GM23338 (cell line): Measurements from ENCODE around the gene LEKR1.

Source experiments
- CREB1 ChIP-seq: fragments of 250-450 bp; sonication (Bioruptor Pico); IDR thresholded peaks from 2 replicates; pipeline ENCODE4 v1.5.0; 2020; ENCODE audit warnings: low read depth, mild to moderate bottlenecking, moderate library complexity
- EZH2 ChIP-seq: fragments of 200-600 bp; sonication (generic); IDR thresholded peaks from one replicate; pipeline ENCODE4 v1.8.0; 2017; ENCODE audit warnings: antibody characterized with exemption, mild to moderate bottlenecking, low read depth; ENCODE audit not compliant: unreplicated experiment
- EZH2phosphoT487 ChIP-seq: fragments of 200-600 bp; sonication (generic); IDR thresholded peaks from one replicate; pipeline ENCODE4 v1.8.1; 2018; ENCODE audit warnings: antibody characterized with exemption; ENCODE audit not compliant: unreplicated experiment
- JUNB ChIP-seq: IDR thresholded peaks from one replicate; pipeline ENCODE4 v1.6.1; 2016; ENCODE audit warnings: antibody characterized with exemption; ENCODE audit not compliant: unreplicated experiment
- NANOG ChIP-seq: IDR thresholded peaks from 2 replicates; pipeline ENCODE4 v1.6.1; 2016; ENCODE audit warnings: antibody characterized with exemption, borderline replicate concordance
- POLR2AphosphoS5 ChIP-seq: IDR thresholded peaks from 2 replicates; pipeline ENCODE4 v1.6.1; 2016; ENCODE audit warnings: antibody characterized with exemption, low read depth
- STAT1 ChIP-seq: IDR thresholded peaks from one replicate; pipeline ENCODE4 v1.6.1; 2016; ENCODE audit warnings: antibody characterized with exemption; ENCODE audit not compliant: unreplicated experiment
- ZNF114 ChIP-seq: fragments of 250-450 bp; sonication (Bioruptor Pico); IDR thresholded peaks from 2 replicates; pipeline ENCODE4 v1.5.0; 2020; ENCODE audit warnings: mild to moderate bottlenecking, moderate library complexity
- TF ChIP-seq, protein P1 (sequence below), 2 experiments: fragments of 200-600 bp in 1 of 2; sonication (generic) in 1 of 2; conservative IDR thresholded peaks; 2 replicates each; pipeline versions ENCODE4 v1.5.1 to v1.6.1; 2016 to 2017; ENCODE audit warnings: antibody characterized with exemption in 2 of 2, low read depth in 2 of 2, mild to moderate bottlenecking in 2 of 2, moderate library complexity in 1 of 2
- TF ChIP-seq, protein P2 (sequence below): IDR thresholded peaks from one replicate; pipeline ENCODE4 v1.6.1; 2018; ENCODE audit warnings: antibody characterized with exemption; ENCODE audit not compliant: unreplicated experiment
- TF ChIP-seq, protein P3 (sequence below): IDR thresholded peaks from 2 replicates; pipeline ENCODE4 v1.6.1; 2016; ENCODE audit warnings: antibody characterized with exemption
- TF ChIP-seq, protein P4 (sequence below): fragments of 250-450 bp; sonication (Bioruptor Pico); IDR thresholded peaks from 2 replicates; pipeline ENCODE4 v1.5.0; 2020; ENCODE audit warnings: mild to moderate bottlenecking, moderate library complexity

DNA sequence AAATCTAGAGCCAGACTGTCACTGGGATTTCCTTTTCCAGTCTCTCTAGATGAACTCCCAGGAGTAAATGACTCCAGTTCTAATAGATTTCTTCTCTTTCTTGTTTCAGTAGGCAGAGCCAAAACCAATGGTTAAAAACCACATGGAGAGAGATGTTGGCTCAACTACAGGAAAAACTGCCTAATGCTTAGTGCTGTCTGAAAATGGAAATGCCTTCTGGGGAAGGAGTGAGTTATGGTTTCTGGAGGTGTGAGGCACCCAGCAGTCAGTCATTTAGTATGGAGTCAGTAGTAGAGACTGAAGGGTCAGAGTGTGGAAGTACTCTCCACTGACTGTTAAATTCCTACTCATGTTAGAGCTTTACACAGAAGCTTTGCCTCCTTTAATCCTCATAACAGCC is 197.1 kb downstream of the LEKR1 start:
- TF ChIP-seq, protein P1, sequence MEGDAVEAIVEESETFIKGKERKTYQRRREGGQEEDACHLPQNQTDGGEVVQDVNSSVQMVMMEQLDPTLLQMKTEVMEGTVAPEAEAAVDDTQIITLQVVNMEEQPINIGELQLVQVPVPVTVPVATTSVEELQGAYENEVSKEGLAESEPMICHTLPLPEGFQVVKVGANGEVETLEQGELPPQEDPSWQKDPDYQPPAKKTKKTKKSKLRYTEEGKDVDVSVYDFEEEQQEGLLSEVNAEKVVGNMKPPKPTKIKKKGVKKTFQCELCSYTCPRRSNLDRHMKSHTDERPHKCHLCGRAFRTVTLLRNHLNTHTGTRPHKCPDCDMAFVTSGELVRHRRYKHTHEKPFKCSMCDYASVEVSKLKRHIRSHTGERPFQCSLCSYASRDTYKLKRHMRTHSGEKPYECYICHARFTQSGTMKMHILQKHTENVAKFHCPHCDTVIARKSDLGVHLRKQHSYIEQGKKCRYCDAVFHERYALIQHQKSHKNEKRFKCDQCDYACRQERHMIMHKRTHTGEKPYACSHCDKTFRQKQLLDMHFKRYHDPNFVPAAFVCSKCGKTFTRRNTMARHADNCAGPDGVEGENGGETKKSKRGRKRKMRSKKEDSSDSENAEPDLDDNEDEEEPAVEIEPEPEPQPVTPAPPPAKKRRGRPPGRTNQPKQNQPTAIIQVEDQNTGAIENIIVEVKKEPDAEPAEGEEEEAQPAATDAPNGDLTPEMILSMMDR (conservative IDR thresholded peaks at IDR 0.05; ENCODE audit: low read depth in 2 of 2): no peak
- no peak for TF ChIP-seq POLR2AphosphoS5
- TF ChIP-seq, protein P2, sequence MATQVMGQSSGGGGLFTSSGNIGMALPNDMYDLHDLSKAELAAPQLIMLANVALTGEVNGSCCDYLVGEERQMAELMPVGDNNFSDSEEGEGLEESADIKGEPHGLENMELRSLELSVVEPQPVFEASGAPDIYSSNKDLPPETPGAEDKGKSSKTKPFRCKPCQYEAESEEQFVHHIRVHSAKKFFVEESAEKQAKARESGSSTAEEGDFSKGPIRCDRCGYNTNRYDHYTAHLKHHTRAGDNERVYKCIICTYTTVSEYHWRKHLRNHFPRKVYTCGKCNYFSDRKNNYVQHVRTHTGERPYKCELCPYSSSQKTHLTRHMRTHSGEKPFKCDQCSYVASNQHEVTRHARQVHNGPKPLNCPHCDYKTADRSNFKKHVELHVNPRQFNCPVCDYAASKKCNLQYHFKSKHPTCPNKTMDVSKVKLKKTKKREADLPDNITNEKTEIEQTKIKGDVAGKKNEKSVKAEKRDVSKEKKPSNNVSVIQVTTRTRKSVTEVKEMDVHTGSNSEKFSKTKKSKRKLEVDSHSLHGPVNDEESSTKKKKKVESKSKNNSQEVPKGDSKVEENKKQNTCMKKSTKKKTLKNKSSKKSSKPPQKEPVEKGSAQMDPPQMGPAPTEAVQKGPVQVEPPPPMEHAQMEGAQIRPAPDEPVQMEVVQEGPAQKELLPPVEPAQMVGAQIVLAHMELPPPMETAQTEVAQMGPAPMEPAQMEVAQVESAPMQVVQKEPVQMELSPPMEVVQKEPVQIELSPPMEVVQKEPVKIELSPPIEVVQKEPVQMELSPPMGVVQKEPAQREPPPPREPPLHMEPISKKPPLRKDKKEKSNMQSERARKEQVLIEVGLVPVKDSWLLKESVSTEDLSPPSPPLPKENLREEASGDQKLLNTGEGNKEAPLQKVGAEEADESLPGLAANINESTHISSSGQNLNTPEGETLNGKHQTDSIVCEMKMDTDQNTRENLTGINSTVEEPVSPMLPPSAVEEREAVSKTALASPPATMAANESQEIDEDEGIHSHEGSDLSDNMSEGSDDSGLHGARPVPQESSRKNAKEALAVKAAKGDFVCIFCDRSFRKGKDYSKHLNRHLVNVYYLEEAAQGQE: no peak
- no peak for TF ChIP-seq EZH2
- TF ChIP-seq EZH2phosphoT487: no peak
- TF ChIP-seq, protein P3, sequence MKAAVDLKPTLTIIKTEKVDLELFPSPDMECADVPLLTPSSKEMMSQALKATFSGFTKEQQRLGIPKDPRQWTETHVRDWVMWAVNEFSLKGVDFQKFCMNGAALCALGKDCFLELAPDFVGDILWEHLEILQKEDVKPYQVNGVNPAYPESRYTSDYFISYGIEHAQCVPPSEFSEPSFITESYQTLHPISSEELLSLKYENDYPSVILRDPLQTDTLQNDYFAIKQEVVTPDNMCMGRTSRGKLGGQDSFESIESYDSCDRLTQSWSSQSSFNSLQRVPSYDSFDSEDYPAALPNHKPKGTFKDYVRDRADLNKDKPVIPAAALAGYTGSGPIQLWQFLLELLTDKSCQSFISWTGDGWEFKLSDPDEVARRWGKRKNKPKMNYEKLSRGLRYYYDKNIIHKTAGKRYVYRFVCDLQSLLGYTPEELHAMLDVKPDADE: no peak
- no peak for TF ChIP-seq CREB1 (CRISPR knock-in tag)
- TF ChIP-seq NANOG: no peak
- TF ChIP-seq STAT1: no peak
- TF ChIP-seq JUNB: no peak
- TF ChIP-seq ZNF114 (CRISPR knock-in tag): no peak
- TF ChIP-seq, protein P4, sequence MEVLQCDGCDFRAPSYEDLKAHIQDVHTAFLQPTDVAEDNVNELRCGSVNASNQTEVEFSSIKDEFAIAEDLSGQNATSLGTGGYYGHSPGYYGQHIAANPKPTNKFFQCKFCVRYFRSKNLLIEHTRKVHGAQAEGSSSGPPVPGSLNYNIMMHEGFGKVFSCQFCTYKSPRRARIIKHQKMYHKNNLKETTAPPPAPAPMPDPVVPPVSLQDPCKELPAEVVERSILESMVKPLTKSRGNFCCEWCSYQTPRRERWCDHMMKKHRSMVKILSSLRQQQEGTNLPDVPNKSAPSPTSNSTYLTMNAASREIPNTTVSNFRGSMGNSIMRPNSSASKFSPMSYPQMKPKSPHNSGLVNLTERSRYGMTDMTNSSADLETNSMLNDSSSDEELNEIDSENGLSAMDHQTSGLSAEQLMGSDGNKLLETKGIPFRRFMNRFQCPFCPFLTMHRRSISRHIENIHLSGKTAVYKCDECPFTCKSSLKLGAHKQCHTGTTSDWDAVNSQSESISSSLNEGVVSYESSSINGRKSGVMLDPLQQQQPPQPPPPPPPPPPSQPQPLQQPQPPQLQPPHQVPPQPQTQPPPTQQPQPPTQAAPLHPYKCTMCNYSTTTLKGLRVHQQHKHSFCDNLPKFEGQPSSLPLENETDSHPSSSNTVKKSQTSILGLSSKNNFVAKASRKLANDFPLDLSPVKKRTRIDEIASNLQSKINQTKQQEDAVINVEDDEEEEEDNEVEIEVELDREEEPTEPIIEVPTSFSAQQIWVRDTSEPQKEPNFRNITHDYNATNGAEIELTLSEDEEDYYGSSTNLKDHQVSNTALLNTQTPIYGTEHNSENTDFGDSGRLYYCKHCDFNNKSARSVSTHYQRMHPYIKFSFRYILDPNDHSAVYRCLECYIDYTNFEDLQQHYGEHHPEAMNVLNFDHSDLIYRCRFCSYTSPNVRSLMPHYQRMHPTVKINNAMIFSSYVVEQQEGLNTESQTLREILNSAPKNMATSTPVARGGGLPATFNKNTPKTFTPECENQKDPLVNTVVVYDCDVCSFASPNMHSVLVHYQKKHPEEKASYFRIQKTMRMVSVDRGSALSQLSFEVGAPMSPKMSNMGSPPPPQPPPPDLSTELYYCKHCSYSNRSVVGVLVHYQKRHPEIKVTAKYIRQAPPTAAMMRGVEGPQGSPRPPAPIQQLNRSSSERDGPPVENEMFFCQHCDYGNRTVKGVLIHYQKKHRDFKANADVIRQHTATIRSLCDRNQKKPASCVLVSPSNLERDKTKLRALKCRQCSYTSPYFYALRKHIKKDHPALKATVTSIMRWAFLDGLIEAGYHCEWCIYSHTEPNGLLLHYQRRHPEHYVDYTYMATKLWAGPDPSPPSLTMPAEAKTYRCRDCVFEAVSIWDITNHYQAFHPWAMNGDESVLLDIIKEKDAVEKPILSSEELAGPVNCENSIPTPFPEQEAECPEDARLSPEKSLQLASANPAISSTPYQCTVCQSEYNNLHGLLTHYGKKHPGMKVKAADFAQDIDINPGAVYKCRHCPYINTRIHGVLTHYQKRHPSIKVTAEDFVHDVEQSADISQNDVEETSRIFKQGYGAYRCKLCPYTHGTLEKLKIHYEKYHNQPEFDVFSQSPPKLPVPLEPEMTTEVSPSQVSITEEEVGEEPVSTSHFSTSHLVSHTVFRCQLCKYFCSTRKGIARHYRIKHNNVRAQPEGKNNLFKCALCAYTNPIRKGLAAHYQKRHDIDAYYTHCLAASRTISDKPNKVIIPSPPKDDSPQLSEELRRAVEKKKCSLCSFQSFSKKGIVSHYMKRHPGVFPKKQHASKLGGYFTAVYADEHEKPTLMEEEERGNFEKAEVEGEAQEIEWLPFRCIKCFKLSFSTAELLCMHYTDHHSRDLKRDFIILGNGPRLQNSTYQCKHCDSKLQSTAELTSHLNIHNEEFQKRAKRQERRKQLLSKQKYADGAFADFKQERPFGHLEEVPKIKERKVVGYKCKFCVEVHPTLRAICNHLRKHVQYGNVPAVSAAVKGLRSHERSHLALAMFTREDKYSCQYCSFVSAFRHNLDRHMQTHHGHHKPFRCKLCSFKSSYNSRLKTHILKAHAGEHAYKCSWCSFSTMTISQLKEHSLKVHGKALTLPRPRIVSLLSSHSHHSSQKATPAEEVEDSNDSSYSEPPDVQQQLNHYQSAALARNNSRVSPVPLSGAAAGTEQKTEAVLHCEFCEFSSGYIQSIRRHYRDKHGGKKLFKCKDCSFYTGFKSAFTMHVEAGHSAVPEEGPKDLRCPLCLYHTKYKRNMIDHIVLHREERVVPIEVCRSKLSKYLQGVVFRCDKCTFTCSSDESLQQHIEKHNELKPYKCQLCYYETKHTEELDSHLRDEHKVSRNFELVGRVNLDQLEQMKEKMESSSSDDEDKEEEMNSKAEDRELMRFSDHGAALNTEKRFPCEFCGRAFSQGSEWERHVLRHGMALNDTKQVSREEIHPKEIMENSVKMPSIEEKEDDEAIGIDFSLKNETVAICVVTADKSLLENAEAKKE (CRISPR knock-in tag): no peak
